GF-D8 (cell line): ENCODE measurements around the gene ERC2.

Experiments used
- DNase-seq: peaks from one replicate; lab custom pipeline; 2025; lab: John Stamatoyannopoulos, UW

ERC2 gene

GRCh38 chr3:55641964-55642363 is 826.3 kb downstream of the ERC2 start:
- DNase-seq, result no peak

- DNase-seq, result no peak
Observed at GRCh38 chr3:55639896-55640765, 828.1 kb downstream of the ERC2 start.

DNA sequence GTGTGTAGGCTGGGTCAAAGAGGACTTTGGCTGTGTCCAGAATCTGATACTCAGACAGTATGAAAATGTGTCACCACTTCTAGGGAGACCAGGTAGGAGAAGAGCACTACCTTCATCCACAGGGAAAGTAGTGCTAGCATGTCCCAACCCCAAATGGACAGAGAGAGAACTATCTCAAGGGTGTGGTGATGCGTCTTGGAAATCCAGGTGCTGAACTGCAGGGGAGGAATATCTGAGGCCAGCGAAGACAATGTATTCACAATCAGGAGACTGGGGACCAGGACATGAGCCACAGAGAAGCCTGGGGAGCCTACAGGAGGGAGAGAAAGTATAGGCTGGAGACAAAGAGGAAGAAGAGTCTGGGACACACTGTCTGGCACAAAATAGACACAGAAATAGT is 829.1 kb downstream of the ERC2 start:
- DNase-seq, result no peak

GRCh38 chr3:55637906-55638638 is 830.2 kb downstream of the ERC2 start:
- DNase-seq, result no peak

DNA sequence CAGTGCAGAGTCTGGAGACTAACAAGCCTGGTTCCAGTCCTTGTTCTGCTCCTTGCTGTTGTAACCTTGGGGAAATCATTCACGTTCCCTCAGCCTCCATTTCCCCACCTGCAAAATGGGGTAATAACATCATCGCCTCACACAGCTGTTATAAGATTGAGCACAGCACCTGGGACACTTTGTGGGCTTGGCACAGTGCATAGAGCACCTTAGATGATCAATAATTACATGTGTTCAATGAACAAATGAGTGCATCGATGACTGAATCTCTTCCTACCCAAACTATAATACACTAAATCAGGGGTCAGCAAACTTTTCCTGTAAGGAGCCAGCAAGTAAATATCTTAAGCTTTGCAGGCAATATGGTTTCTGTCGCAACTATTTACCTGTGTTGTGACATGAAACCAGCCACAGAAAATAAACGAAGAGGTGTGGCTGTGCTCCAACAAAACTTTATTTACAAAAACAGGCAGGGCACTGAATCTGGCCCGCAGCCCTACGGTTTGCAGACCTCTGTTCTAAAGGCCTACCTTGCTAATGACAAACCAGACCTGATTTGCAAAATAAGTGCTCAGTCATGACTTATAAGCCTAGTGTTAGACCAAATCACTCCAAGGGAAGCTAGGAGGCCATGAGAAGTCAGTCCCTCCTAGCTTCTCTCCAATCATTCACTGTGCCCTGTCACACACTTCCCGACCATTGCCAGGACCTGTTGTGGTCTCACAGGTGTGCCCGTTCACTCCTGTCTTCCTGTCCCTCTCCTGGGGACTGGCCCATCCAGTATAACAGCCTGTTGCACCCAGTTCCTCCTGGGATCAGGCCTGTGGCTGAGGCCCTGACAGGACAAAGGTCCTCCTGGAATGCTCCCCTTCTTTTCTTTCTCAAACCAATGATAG is 831.7 kb downstream of the ERC2 start:
- no peak for DNase-seq

- DNase-seq, result no peak
Observed at GRCh38 chr3:55634345-55634744, 833.9 kb downstream of the ERC2 start.

GRCh38 chr3:55633333-55633732 is 834.9 kb downstream of the ERC2 start:
- DNase-seq, result no peak

DNA sequence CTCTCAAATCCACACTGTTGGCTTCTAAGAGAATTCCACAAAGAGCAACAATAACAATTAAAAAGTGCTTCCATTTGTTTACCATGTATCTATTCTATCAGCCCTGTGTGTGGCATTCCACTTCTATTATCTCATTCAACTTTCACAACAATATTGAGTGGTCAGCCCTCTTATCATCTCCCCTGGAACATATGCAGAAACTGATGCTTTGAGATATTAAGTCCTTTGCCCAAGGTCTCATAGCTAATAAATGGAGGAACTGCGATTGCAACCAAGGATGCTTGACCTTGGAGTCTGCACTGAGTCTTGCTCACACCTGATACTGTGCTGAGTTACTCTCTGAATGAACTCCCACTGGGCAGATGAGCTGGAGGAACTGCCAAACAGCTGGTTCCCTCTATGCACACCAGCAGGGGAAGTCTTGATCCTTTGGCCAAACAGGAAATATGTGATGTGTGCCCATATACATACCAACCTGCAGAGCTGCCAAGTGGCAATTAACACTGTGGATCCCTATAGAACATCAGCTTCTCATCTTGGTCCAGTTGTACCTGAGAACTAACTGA is 836.4 kb downstream of the ERC2 start:
- DNase-seq, result no peak

- DNase-seq, result no peak
Observed at GRCh38 chr3:55630921-55631299, 837.4 kb downstream of the ERC2 start.

GRCh38 chr3:55630280-55630920 is 837.9 kb downstream of the ERC2 start:
- no peak for DNase-seq

DNA sequence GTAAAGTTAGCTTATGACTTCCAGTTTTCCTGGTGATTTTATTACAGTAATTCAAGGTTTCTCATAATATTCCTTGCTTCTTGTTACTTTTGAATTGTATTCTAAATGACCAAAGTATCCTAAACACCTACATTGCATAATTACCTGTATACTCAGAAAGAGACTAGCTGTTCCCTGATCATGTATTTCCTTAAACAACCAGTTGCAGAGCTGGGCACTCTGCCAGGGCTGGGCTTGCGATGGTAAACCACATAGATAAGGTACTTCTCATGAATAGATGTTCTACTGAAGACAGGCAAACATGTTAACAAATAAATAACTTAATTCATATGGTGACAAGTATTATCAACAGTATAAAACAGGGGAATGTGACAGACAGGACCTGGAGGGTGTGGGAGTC is 838.8 kb downstream of the ERC2 start:
- DNase-seq, result no peak

DNA sequence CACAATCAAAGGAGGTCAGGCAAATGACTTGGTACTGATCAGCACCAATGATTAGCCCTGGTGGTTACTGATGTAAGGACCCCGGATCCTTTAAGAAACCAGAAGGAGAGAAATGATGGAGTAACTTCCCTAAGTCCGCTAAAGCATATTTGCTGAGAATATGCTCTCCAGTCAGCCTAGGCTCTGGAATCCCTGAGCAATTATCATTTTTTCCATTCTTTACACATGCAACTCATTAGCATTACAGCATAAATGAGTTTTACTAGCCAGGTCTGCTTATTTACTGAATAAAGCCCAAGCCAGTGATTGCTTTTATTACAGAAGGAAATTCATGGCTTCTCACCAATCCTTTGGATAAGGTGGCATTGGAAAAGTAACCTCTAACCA is 842.0 kb downstream of the ERC2 start:
- DNase-seq, result no peak

DNA sequence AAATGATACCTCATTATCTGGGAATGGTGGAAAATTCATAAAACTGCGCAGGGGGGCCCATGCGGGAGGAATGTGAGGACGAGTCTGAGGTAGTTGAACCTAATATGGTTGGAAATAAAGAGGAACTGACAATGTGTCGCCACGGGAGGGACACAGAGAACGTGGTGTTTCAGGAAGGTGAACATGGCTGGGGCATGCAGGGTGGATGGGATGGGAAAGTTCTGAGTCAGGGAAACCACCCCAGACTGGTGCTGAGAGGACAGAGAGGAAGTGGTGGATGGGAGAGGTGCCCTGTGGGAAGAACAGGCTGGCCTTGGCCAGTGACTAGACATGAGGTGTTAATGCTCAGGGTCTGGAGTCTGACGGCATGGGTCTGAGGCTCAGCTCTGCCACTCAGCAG is 844.0 kb downstream of the ERC2 start:
- DNase-seq, result no peak

DNA sequence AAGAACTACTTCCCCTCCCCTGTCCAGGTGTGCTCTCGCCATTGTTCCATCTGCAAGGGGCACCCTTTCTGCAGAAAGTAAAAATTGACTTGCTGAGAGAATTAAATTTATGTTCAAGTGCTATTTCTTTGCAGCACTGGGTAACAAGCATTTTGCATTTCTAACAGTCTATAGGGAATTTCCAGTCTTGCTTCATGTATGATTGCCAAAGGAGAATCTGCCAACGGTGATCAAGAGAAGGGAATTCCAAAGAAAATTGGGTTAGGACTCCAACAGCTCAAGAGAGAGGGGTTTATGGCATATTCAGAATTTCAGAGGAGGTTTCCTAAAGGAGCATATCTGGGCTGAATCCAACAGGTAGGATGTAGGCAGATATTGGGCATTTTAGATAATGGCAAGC is 844.5 kb downstream of the ERC2 start:
- no peak for DNase-seq

GRCh38 chr3:55622733-55623132 is 845.5 kb downstream of the ERC2 start:
- no peak for DNase-seq

- DNase-seq, result no peak
Observed at GRCh38 chr3:55622116-55622515, 846.2 kb downstream of the ERC2 start.

DNA sequence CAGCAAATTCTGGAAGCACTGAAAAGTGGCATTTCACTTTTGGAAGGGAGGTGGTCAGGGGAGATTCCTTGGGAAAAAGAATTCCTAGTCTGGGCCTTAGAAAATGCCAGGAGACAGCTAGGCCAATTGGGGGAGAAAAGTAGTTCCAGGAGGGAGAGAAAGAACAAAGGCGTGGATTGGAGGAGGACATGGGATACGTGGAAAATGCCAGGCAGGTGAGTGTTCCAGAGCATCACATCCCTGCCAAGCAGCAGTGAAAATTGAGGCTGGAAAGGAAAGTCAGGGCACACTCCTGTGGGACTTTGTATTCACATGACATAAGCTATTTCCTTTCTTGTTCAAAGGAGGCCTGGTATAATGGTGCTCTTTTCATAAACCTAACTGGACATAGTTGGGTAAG is 846.6 kb downstream of the ERC2 start:
- DNase-seq, result no peak

- DNase-seq, result no peak
Observed at GRCh38 chr3:55621026-55621422, 847.2 kb downstream of the ERC2 start.

- DNase-seq, result no peak
Observed at GRCh38 chr3:55620351-55621025, 847.8 kb downstream of the ERC2 start.

DNA sequence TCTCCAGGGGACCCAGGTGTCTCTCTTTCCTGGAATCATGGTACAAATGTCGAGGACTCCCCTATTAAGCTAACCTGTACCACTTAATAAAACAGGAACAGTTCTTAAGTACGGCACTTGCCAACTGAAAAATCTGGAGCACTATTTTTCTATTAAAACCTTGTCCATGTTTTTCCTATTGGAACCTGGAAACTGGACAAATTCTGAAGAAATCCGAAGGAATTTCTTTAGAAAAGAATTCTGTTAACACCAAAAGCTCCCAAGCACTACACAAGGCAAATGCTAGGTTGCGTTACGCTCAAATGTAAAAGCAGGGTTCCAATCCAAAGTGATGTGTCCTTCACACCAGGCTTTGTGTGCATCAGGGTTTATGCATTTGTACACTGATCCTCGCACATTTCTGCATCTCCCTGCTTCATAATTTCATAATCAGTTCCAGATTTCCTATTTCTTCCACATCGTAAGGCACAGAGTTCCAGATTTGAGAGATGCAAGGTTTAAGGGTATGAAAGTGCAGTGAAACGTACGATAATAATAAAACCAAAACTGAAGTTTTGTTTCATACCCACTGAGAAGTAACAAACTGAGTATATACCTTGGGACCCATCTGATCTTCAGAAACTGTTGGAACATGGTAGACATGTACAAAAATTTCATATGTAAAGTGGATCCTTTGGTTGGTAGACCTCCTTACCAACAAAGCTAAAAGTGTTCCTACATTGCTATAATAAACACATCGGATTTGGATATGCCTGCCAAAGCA is 849.0 kb downstream of the ERC2 start:
- no peak for DNase-seq
